ENCODE measurements around the gene ADARB1. TPM values are rescaled to one million over a fixed set of nuclear protein-coding genes. Genes with fewer than 3 reads are reported as not detected.
A peak's percentile ranks its signal among the peaks of the same experiment; 100 is the strongest.

ADARB1 gene
- polyA plus RNA-seq, 1 of the 3 experiments (the other 2 are of a cell fraction): 7.8 TPM

DNA sequence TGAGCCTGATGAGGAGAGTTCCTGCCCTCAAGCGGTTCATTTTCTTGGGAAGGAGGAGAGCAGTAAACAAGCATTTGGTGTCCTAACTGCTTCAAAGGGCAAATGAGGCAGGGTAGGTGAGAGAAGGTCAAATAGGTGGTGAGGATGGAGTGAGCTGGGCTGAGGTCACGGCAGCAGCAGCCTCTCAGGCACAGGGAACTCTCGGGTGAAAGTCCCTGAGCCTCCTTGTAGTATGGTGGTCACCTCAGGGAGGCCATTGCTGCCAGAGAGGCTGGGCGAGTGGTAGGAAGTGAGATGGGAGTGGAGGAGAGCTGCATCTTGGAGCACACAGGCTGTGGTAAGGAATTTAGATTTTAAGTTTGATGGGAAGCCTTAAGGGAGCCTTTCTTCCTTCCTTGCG, 4.0 kb downstream of the ADARB1 start:
- no peak overlapping the region; a peak in 1 of 4 replicates for H3K27ac ChIP-seq (ENCODE audit: low read depth in 2 of 2, low read length in 1 of 2)

DNA sequence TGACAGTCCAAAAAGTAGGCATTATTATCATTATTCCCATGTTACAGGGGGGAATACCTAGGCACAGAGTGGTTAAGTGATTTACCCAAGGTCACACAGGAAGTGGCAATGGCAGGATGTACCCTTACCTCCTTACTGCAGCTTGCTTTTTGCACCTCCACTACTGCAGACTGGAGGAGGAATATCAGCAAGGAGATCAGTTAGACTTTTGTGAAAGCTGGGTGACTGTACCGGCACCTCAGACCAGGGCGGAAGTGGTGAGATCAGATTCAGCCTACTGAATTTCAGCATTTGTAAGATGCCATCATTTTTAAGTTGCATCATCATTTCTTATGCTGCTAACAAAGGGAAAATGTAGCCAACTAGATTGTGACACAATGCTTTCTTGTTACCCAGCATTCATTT, 4.5 kb downstream of the ADARB1 start:
- Histone ChIP-seq H3K79me2 (ENCODE audit: insufficient read depth) (peaks cover 64% of the 10 kb centered on the region), H3F3A (replicated peaks; ENCODE audit: insufficient read depth) (peaks cover 8% of the 10 kb centered on the region), H3K27me3 (ENCODE audit: insufficient read depth) (no peaks in the 10 kb centered on the region), H3K36me3 (replicated peaks in 1 of 2; ENCODE audit: control insufficient read depth in 1 of 2, insufficient read depth in 2 of 2, low read length in 1 of 2) (no peaks in the 10 kb centered on the region), H3K9me3 (no peaks in the 10 kb centered on the region), H3K4me3 (ENCODE audit: low read depth in 2 of 2, low read length in 1 of 2) (no peak overlapping the region), H3K4me2 (no peak overlapping the region), H3K9ac (no peak overlapping the region), H3K27ac (ENCODE audit: low read depth in 2 of 2, low read length in 1 of 2) (peak overlapping the region in 1 of 2 experiments; percentile 34; a peak in 1 of 4 replicates), H2AFZ (ENCODE audit: low read depth) (0 out of 2 replicates have a peak overlapping the region, but pooled peaks have one; percentile 6), H4K20me1 (ENCODE audit: insufficient read depth) (no peaks in the 10 kb centered on the region), H3K9me2 (no peaks in the 10 kb centered on the region), H3K4me1 (ENCODE audit: control insufficient read depth in 1 of 2, insufficient read depth in 2 of 2, low read depth in 1 of 2, low read length in 1 of 2) (peaks cover 10 to 24% of the 10 kb centered on the region in 2 experiments)
- CTCF ChIA-PET: interaction anchor here (3.2 to 6.0 kb wide), 3 partner anchors 50 to 129 kb away, joined by 14 to 32 read pairs (median 30); no protein-coding TSS in a partner anchor
- WGBS (ENCODE audit: low lambda C conversion rate): 90% methylated on average over 2 of the region's 2 CpGs
- no peak for DNase-seq
- POLR2A ChIA-PET: no interaction called here
- no peak for TF ChIP-seq NFIC (IDR thresholded peaks at IDR 0.05; ENCODE audit: borderline replicate concordance)
- TF ChIP-seq, protein P1, sequence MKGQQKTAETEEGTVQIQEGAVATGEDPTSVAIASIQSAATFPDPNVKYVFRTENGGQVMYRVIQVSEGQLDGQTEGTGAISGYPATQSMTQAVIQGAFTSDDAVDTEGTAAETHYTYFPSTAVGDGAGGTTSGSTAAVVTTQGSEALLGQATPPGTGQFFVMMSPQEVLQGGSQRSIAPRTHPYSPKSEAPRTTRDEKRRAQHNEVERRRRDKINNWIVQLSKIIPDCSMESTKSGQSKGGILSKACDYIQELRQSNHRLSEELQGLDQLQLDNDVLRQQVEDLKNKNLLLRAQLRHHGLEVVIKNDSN (IDR thresholded peaks at IDR 0.05; ENCODE audit: borderline replicate concordance, low read depth): no peak
- TF ChIP-seq ELF1 (IDR thresholded peaks at IDR 0.05): no peak
- no peak for TF ChIP-seq POLR2AphosphoS5 (IDR thresholded peaks at IDR 0.05; ENCODE audit: low read depth, low read length)
- TF ChIP-seq RXRA (IDR thresholded peaks at IDR 0.05; ENCODE audit: borderline replicate concordance, low read depth): no peak
- TF ChIP-seq TEAD4 (IDR thresholded peaks at IDR 0.05; ENCODE audit: borderline replicate concordance, insufficient read depth): no peak
- no peak for TF ChIP-seq CHD2 (IDR thresholded peaks at IDR 0.05; ENCODE audit: low read length, partially characterized antibody)
- TF ChIP-seq, protein P2, sequence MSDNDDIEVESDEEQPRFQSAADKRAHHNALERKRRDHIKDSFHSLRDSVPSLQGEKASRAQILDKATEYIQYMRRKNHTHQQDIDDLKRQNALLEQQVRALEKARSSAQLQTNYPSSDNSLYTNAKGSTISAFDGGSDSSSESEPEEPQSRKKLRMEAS (IDR thresholded peaks at IDR 0.05; ENCODE audit: low read depth): no peak
- TF ChIP-seq GABPA (IDR thresholded peaks at IDR 0.05; ENCODE audit: low read depth): no peak

More for the DNA sequence above, 4.0 kb downstream of the ADARB1 start:
- ChIA-PET CTCF (interaction anchor here (1.0 to 6.0 kb wide), 5 partner anchors 50 to 129 kb away, joined by 3 to 32 read pairs (median 14); no protein-coding TSS in a partner anchor), POLR2A (no interaction called here)
- H3K4me2 ChIP-seq: no peak overlapping the region
- no peaks in the 10 kb centered on the region for H3K9me3 ChIP-seq
- H3K9me2 ChIP-seq: no peaks in the 10 kb centered on the region
- TF ChIP-seq RAD21 (IDR thresholded peaks at IDR 0.05; ENCODE audit: low read length) (no peak), RXRA (IDR thresholded peaks at IDR 0.05; ENCODE audit: borderline replicate concordance, low read depth) (no peak), JUND (IDR thresholded peaks at IDR 0.05) (no peak), GATA2 (CRISPR knock-in tag; IDR thresholded peaks at IDR 0.05) (no peak), TCF12 (IDR thresholded peaks at IDR 0.05) (no peak), YY1 (IDR thresholded peaks at IDR 0.05; ENCODE audit: low read depth) (no peak), NFIC (IDR thresholded peaks at IDR 0.05; ENCODE audit: borderline replicate concordance) (no peak)
- no peaks in the 10 kb centered on the region for H3K36me3 ChIP-seq (replicated peaks in 1 of 2; ENCODE audit: control insufficient read depth in 1 of 2, insufficient read depth in 2 of 2, low read length in 1 of 2)
- H3K27me3 ChIP-seq (ENCODE audit: insufficient read depth): no peaks in the 10 kb centered on the region
- no peak for DNase-seq
- H3F3A ChIP-seq (replicated peaks; ENCODE audit: insufficient read depth): peaks cover 8% of the 10 kb centered on the region
- H3K9ac ChIP-seq: no peak overlapping the region
- peaks cover 10 to 27% of the 10 kb centered on the region in 2 experiments for H3K4me1 ChIP-seq (ENCODE audit: control insufficient read depth in 1 of 2, insufficient read depth in 2 of 2, low read depth in 1 of 2, low read length in 1 of 2)
- H2AFZ ChIP-seq (ENCODE audit: low read depth): no peak overlapping the region
- H3K79me2 ChIP-seq (ENCODE audit: insufficient read depth): peaks cover 61% of the 10 kb centered on the region
- 77% methylated on average over 5 of the region's 5 CpGs for WGBS (ENCODE audit: low lambda C conversion rate)
- no peak overlapping the region for H3K4me3 ChIP-seq (ENCODE audit: low read depth in 2 of 2, low read length in 1 of 2)
- H4K20me1 ChIP-seq (ENCODE audit: insufficient read depth): no peaks in the 10 kb centered on the region
